ENCODE data around the gene RIMBP2. TPM values are rescaled to one million over a fixed set of nuclear protein-coding genes. Genes with fewer than 3 reads are reported as not detected.

RIMBP2 gene
- total and polyA plus RNA-seq, 2 experiments from 2014 or later: 0.31 to 0.37 TPM

GRCh38 chr12:130673036-130673705 is 42.9 kb downstream of the RIMBP2 start (continued):
- TF ChIP-seq ZNF462 (CRISPR knock-in tag; IDR thresholded peaks at IDR 0.05): no peak
- TF ChIP-seq, protein P1, sequence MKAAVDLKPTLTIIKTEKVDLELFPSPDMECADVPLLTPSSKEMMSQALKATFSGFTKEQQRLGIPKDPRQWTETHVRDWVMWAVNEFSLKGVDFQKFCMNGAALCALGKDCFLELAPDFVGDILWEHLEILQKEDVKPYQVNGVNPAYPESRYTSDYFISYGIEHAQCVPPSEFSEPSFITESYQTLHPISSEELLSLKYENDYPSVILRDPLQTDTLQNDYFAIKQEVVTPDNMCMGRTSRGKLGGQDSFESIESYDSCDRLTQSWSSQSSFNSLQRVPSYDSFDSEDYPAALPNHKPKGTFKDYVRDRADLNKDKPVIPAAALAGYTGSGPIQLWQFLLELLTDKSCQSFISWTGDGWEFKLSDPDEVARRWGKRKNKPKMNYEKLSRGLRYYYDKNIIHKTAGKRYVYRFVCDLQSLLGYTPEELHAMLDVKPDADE (IDR thresholded peaks at IDR 0.05): no peak

- H2AFZ ChIP-seq: no peak overlapping the region
- H3K4me1 ChIP-seq (ENCODE audit: insufficient read depth): no peaks in the 10 kb centered on the region
- no peak overlapping the region for H3K4me3 ChIP-seq
- ATAC-seq (no peak), DNase-seq (ENCODE audit: low spot score) (no peak)
- no peaks in the 10 kb centered on the region for H4K20me1 ChIP-seq (replicated peaks; ENCODE audit: insufficient read depth)
- H3F3A ChIP-seq (replicated peaks; ENCODE audit: low read depth): no peaks in the 10 kb centered on the region
- no peak overlapping the region for H3K27ac ChIP-seq (ENCODE audit: low read depth)
- Mint-ChIP-seq H3K27me3 (ENCODE audit: insufficient read depth, low read depth, poor library complexity) (peaks cover 2% of the 10 kb centered on the region), H3K36me3 (ENCODE audit: low read depth) (peaks cover 30% of the 10 kb centered on the region), H3K4me3 (no peak overlapping the region), H3K4me1 (no peaks in the 10 kb centered on the region), H3K9me3 (peaks cover 97% of the 10 kb centered on the region), H3K27ac (no peak overlapping the region)
- no peaks in the 10 kb centered on the region for H3K27me3 ChIP-seq (ENCODE audit: insufficient read depth)
- no peaks in the 10 kb centered on the region for H3K9me2 ChIP-seq (ENCODE audit: insufficient read depth)
- H3K36me3 ChIP-seq (ENCODE audit: insufficient read depth): no peaks in the 10 kb centered on the region
- H3K79me2 ChIP-seq (replicated peaks; ENCODE audit: insufficient read depth): no peaks in the 10 kb centered on the region
- no peak overlapping the region for H3K4me2 ChIP-seq
- TF ChIP-seq, protein P1 (IDR thresholded peaks at IDR 0.05): no peak
- TF ChIP-seq EZH2phosphoT487 (IDR thresholded peaks at IDR 0.05; ENCODE audit: unreplicated experiment): no peak
- no peak for TF ChIP-seq NANOG (IDR thresholded peaks at IDR 0.05; ENCODE audit: borderline replicate concordance)
- TF ChIP-seq POLR2AphosphoS5 (IDR thresholded peaks at IDR 0.05; ENCODE audit: low read depth): no peak
- TF ChIP-seq ZNF114 (CRISPR knock-in tag; IDR thresholded peaks at IDR 0.05): no peak
- no peak for TF ChIP-seq STAT1 (IDR thresholded peaks at IDR 0.05; ENCODE audit: unreplicated experiment)
Measured at GRCh38 chr12:130672089-130672820, 43.8 kb downstream of the RIMBP2 start.
